ENCODE data around the gene APLNR.

DNA sequence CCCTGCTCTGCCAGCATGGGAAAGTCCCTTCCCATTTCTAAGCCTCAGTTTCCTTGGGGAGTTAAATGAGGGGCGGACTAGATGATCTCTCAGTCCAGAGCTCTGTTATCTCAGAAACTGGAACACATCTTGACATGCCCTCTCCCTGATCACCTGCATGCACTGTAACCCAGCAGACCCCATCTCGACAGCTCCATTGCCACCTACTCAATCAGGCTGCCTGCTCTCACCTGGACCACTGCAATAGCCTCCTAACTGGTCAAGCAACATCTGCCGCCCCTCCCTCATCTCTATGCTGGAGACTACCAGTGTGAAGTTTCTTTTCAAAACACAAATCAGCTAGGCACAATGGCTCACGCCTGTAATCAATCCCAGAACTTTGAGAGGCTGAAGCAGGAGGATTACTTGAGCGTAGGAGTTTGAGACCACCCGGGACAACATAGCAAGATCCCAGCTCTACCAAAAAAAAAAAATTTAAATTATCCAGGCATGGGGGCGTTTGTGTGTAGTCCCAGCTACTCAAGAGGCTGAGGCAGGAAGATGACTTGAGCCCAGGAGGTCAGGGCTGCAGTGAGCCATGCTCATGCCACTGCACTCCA lies 33.1 kb downstream of the APLNR start:
- TF ChIP-seq, protein P1, sequence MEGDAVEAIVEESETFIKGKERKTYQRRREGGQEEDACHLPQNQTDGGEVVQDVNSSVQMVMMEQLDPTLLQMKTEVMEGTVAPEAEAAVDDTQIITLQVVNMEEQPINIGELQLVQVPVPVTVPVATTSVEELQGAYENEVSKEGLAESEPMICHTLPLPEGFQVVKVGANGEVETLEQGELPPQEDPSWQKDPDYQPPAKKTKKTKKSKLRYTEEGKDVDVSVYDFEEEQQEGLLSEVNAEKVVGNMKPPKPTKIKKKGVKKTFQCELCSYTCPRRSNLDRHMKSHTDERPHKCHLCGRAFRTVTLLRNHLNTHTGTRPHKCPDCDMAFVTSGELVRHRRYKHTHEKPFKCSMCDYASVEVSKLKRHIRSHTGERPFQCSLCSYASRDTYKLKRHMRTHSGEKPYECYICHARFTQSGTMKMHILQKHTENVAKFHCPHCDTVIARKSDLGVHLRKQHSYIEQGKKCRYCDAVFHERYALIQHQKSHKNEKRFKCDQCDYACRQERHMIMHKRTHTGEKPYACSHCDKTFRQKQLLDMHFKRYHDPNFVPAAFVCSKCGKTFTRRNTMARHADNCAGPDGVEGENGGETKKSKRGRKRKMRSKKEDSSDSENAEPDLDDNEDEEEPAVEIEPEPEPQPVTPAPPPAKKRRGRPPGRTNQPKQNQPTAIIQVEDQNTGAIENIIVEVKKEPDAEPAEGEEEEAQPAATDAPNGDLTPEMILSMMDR (IDR thresholded peaks at IDR 0.05; ENCODE audit: low read length): no peak
- no peak for TF ChIP-seq EZH2 (IDR thresholded peaks at IDR 0.05; ENCODE audit: borderline replicate concordance, low read length)
